ENCODE results near the gene SPECC1L.
A peak's percentile ranks its signal among the peaks of the same experiment; 100 is the strongest.

DNA sequence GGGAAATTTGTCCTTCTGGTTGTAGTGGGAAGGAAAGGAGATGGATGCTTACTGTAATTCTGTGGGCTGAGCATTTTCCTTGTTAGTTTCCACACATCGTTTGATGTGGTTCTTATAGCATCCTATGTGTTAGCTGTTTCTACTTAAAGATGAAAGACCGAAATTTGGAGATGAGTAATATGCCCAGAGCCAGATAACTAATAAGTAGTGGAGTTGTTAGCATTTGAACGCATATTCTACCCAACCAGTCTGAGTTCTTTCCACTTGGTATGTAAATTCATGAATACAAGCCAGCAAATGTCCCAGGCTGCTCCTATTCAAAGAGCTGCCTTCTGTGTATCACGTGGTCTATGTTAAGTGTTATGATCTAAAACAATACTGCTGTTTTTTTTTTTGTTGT lies 14.6 kb downstream of the SPECC1L start:
- TF ChIP-seq POLR2A (IDR thresholded peaks at IDR 0.05; ENCODE audit: low read depth) (no peak), POLR2AphosphoS5 (IDR thresholded peaks at IDR 0.05) (peak in 1 of 2 donors; percentile 13)
- TF ChIP-seq, protein P1, sequence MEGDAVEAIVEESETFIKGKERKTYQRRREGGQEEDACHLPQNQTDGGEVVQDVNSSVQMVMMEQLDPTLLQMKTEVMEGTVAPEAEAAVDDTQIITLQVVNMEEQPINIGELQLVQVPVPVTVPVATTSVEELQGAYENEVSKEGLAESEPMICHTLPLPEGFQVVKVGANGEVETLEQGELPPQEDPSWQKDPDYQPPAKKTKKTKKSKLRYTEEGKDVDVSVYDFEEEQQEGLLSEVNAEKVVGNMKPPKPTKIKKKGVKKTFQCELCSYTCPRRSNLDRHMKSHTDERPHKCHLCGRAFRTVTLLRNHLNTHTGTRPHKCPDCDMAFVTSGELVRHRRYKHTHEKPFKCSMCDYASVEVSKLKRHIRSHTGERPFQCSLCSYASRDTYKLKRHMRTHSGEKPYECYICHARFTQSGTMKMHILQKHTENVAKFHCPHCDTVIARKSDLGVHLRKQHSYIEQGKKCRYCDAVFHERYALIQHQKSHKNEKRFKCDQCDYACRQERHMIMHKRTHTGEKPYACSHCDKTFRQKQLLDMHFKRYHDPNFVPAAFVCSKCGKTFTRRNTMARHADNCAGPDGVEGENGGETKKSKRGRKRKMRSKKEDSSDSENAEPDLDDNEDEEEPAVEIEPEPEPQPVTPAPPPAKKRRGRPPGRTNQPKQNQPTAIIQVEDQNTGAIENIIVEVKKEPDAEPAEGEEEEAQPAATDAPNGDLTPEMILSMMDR (IDR thresholded peaks at IDR 0.05) = no peak
